GM23248 (cell line): Measurements from ENCODE around the gene CADM3.

Experiments
- EZH2 ChIP-seq: fragments of 200-600 bp; sonication (generic); IDR thresholded peaks from 2 replicates; pipeline ENCODE4 v1.6.1; 2018; ENCODE audit warnings: antibody characterized with exemption, mild to moderate bottlenecking; ENCODE audit not compliant: insufficient read depth, poor library complexity, severe bottlenecking
- EZH2phosphoT487 ChIP-seq: fragments of 200-600 bp; sonication (generic); IDR thresholded peaks from 2 replicates; pipeline ENCODE4 v1.6.1; 2018; ENCODE audit warnings: antibody characterized with exemption, moderate library complexity, mild to moderate bottlenecking, low read depth; ENCODE audit not compliant: insufficient read depth

- TF ChIP-seq EZH2phosphoT487 (no peak), EZH2 (no peak)
Measured at GRCh38 chr1:159207774-159208173, 36.4 kb downstream of the CADM3 start.
